Panc1 (cell line): ENCODE data around the gene NHS. TPM values are rescaled to one million over a fixed set of nuclear protein-coding genes. Genes with fewer than 3 reads are reported as not detected.

Experiments
- ATAC-seq: fragments of 200-7000 bp; cut with Tn5 transposase; 2 replicates; pipeline ENCODE4 v1.9.1; 2020; ENCODE audit warnings: mild to moderate bottlenecking, moderate library complexity
- BruUV-seq: library from RNA; stranded (reverse); fragments of 400-500 nt; replicated peaks from 2 replicates; lab custom pipeline; 2021; lab: Mats Ljungman, UMichigan
- CTCF ChIA-PET: fragments of 300-600 bp; sonication (Branson Sonifier 250); formaldehyde crosslinking; loops from one replicate; lab custom pipeline; 2022; ENCODE audit warnings: antibody characterized with exemption; lab: Charles Lee
- POLR2A ChIA-PET: fragments of 300-600 bp; sonication (Branson Sonifier 250); formaldehyde crosslinking; loops from one replicate; lab custom pipeline; 2022; ENCODE audit warnings: antibody characterized with exemption; lab: Charles Lee
- DNase-seq: peaks from one replicate; pipeline ENCODE4 v3.0.0-alpha.2; 2010; ENCODE audit warnings: low read depth, low spot score
- H3K27ac ChIP-seq: 2 replicates; pipeline ENCODE4 v1.5.1; 2011; ENCODE audit warnings: mild to moderate bottlenecking, low read length, inconsistent platforms
- H3K27me3 ChIP-seq: fragments of 200-500 bp; sonication (Bioruptor generic); 2 replicates; pipeline ENCODE4 v1.6.0; 2014; ENCODE audit warnings: low read length, inconsistent platforms; ENCODE audit not compliant: control insufficient read depth, insufficient read depth
- H3K36me3 ChIP-seq: fragments of 200-500 bp; sonication (Bioruptor generic); 2 replicates; pipeline ENCODE4 v1.5.1; 2014; ENCODE audit warnings: inconsistent platforms, mild to moderate bottlenecking, low read length, moderate library complexity; ENCODE audit not compliant: control insufficient read depth, insufficient read depth
- H3K4me1 ChIP-seq: 2 replicates; pipeline ENCODE4 v1.5.1; 2011; ENCODE audit warnings: inconsistent platforms, mild to moderate bottlenecking, low read length, moderate library complexity; ENCODE audit not compliant: control insufficient read depth, insufficient read depth
- H3K4me3 ChIP-seq, 2 experiments: 2 replicates each; pipeline ENCODE4 v1.5.1; 2011 to 2012; ENCODE audit warnings: low read depth in 2 of 2, low read length in 2 of 2, mild to moderate bottlenecking in 2 of 2, inconsistent platforms in 1 of 2, moderate library complexity in 1 of 2
- H3K9me3 ChIP-seq: fragments of 200-500 bp; sonication (Bioruptor generic); 2 replicates; pipeline ENCODE4 v1.5.1; 2014; ENCODE audit warnings: low read depth, mild to moderate bottlenecking, inconsistent platforms, low read length, moderate library complexity; ENCODE audit not compliant: control insufficient read depth, insufficient read depth
- CTCF ChIP-seq: fragments of 450-650 bp; IDR thresholded peaks from 2 replicates; pipeline ENCODE4 v1.5.1; 2017; ENCODE audit warnings: mild to moderate bottlenecking
- POLR2AphosphoS5 ChIP-seq: IDR thresholded peaks from 2 replicates; pipeline ENCODE4 v1.6.1; 2012; ENCODE audit warnings: mild to moderate bottlenecking, low read depth, low read length, moderate library complexity
- REST ChIP-seq, 2 experiments: IDR thresholded peaks; 2 replicates each; pipeline ENCODE4 v1.6.1; 2011 to 2012; ENCODE audit warnings: low read depth in 2 of 2, control low read depth in 1 of 2, low read length in 1 of 2, mild to moderate bottlenecking in 1 of 2, moderate library complexity in 1 of 2; ENCODE audit not compliant: insufficient read depth in 1 of 2
- SIN3A ChIP-seq: IDR thresholded peaks from 2 replicates; pipeline ENCODE4 v1.6.1; 2012; ENCODE audit warnings: low read depth, mild to moderate bottlenecking, low read length, moderate library complexity, borderline replicate concordance; ENCODE audit not compliant: insufficient read depth
- TCF7L2 ChIP-seq: IDR thresholded peaks from 2 replicates; pipeline ENCODE4 v1.6.1; 2011; ENCODE audit warnings: mild to moderate bottlenecking, low read depth, low read length, inconsistent platforms
- in situ Hi-C: cut with HindIII; loops from 2 replicates; pipeline ENCODE4 v1.10.0; 2016; ENCODE audit warnings: low sequenced_read_pairs, low pct_unique_long_range_greater_than_20kb
- intact Hi-C: fragments of 100-400 bp; cut with micrococcal nuclease; formaldehyde crosslinking; loops from one replicate; pipeline ENCODE4 v1.10.0; 2022; ENCODE audit not compliant: unreplicated experiment
- total RNA-seq: library from RNA; stranded (reverse); gene quantifications from one replicate; pipeline ENCODE4 v1.2.1, GENCODE V29; 2021; ENCODE audit not compliant: unreplicated experiment

Gene NHS
- total RNA-seq, 1 experiment from 2014 or later = 0.80 TPM

GRCh38 chrX:17488036-17488435 is 113.0 kb downstream of the NHS start:
- intact Hi-C loops (no loop called here), in situ Hi-C loops (no loop called here)
- H3K9me3 ChIP-seq = no peaks in the 10 kb centered on the region
- no peak overlapping the region for H3K27ac ChIP-seq
- H3K4me1 ChIP-seq = no peaks in the 10 kb centered on the region
- no peaks in the 10 kb centered on the region for H3K36me3 ChIP-seq
- no peaks in the 10 kb centered on the region for H3K27me3 ChIP-seq
- BruUV-seq = no TSS peak
- DNase-seq = no peak
- no peak overlapping the region for H3K4me3 ChIP-seq
- CTCF ChIA-PET = no interaction called here
- no peak for ATAC-seq
- POLR2A ChIA-PET = no interaction called here
- no peak for TF ChIP-seq CTCF
- no peak for TF ChIP-seq TCF7L2
- no peak for TF ChIP-seq REST (IDR thresholded peaks at IDR 0.05; ENCODE audit: insufficient read depth in 1 of 2, low read depth in 2 of 2, low read length in 1 of 2)
- TF ChIP-seq POLR2AphosphoS5 = no peak
- no peak for TF ChIP-seq SIN3A

- POLR2A ChIA-PET = no interaction called here
- Histone ChIP-seq H3K36me3 (no peaks in the 10 kb centered on the region), H3K27me3 (no peaks in the 10 kb centered on the region), H3K4me1 (no peaks in the 10 kb centered on the region), H3K9me3 (no peaks in the 10 kb centered on the region), H3K4me3 (no peak overlapping the region), H3K27ac (no peak overlapping the region)
- no TSS peak for BruUV-seq
- no peak for TF ChIP-seq SIN3A
- no peak for TF ChIP-seq CTCF
- TF ChIP-seq TCF7L2 = no peak
- CTCF ChIA-PET = no interaction called here
- DNase-seq (no peak), ATAC-seq (no peak)
- in situ Hi-C loops = no loop called here
- intact Hi-C loops = no loop called here
Observed at GRCh38 chrX:17494216-17494615, 119.2 kb downstream of the NHS start.
